WTC11 (cell line): ENCODE measurements around the gene ITGAX.

Experiments
- CREB1 ChIP-seq: sonication (generic); formaldehyde crosslinking; IDR thresholded peaks from 2 replicates; pipeline ENCODE4 v1.8.0; 2023; ENCODE audit warnings: mild to moderate bottlenecking, missing genetic modification reagents
- MAX ChIP-seq: sonication (generic); formaldehyde crosslinking; IDR thresholded peaks from 2 replicates; pipeline ENCODE4 v1.8.0; 2022; ENCODE audit warnings: mild to moderate bottlenecking, missing genetic modification reagents
- NR2C2 ChIP-seq: sonication (generic); formaldehyde crosslinking; IDR thresholded peaks from 2 replicates; pipeline ENCODE4 v1.8.0; 2022; ENCODE audit warnings: mild to moderate bottlenecking, missing genetic modification reagents
- PRDM15 ChIP-seq: sonication (generic); formaldehyde crosslinking; IDR thresholded peaks from 2 replicates; pipeline ENCODE4 v1.8.0; 2022; ENCODE audit warnings: missing genetic modification reagents
- TEAD4 ChIP-seq: sonication (generic); formaldehyde crosslinking; IDR thresholded peaks from 2 replicates; pipeline ENCODE4 v1.8.0; 2022; ENCODE audit warnings: mild to moderate bottlenecking, missing genetic modification reagents
- ZNF263 ChIP-seq: sonication (generic); formaldehyde crosslinking; IDR thresholded peaks from 2 replicates; pipeline ENCODE4 v1.8.1; 2022; ENCODE audit warnings: low read depth, mild to moderate bottlenecking, moderate library complexity, missing genetic modification reagents
- ZNF416 ChIP-seq: fragments of 250-450 bp; sonication (Bioruptor Pico); IDR thresholded peaks from 2 replicates; pipeline ENCODE4 v1.9.0; 2021; ENCODE audit warnings: mild to moderate bottlenecking, inconsistent platforms
- TF ChIP-seq, protein P1 (sequence below): fragments of 200-600 bp; IDR thresholded peaks from 2 replicates; pipeline ENCODE4 v1.8.0; 2022; ENCODE audit warnings: antibody characterized with exemption
- TF ChIP-seq, protein P2 (sequence below): sonication (generic); formaldehyde crosslinking; IDR thresholded peaks from 2 replicates; pipeline ENCODE4 v1.8.1; 2023; ENCODE audit warnings: mild to moderate bottlenecking, moderate library complexity, missing genetic modification reagents

GRCh38 chr16:31329671-31330552 is 25.1 kb upstream of the ITGAX start:
- TF ChIP-seq, protein P1, sequence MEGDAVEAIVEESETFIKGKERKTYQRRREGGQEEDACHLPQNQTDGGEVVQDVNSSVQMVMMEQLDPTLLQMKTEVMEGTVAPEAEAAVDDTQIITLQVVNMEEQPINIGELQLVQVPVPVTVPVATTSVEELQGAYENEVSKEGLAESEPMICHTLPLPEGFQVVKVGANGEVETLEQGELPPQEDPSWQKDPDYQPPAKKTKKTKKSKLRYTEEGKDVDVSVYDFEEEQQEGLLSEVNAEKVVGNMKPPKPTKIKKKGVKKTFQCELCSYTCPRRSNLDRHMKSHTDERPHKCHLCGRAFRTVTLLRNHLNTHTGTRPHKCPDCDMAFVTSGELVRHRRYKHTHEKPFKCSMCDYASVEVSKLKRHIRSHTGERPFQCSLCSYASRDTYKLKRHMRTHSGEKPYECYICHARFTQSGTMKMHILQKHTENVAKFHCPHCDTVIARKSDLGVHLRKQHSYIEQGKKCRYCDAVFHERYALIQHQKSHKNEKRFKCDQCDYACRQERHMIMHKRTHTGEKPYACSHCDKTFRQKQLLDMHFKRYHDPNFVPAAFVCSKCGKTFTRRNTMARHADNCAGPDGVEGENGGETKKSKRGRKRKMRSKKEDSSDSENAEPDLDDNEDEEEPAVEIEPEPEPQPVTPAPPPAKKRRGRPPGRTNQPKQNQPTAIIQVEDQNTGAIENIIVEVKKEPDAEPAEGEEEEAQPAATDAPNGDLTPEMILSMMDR, result no peak
- TF ChIP-seq ZNF416 (CRISPR knock-in tag) (no peak), PRDM15 (CRISPR knock-in tag) (no peak), TEAD4 (CRISPR knock-in tag) (no peak), MAX (no peak), CREB1 (CRISPR knock-in tag) (no peak), ZNF263 (CRISPR knock-in tag) (no peak), NR2C2 (CRISPR knock-in tag) (no peak)
- TF ChIP-seq, protein P2, sequence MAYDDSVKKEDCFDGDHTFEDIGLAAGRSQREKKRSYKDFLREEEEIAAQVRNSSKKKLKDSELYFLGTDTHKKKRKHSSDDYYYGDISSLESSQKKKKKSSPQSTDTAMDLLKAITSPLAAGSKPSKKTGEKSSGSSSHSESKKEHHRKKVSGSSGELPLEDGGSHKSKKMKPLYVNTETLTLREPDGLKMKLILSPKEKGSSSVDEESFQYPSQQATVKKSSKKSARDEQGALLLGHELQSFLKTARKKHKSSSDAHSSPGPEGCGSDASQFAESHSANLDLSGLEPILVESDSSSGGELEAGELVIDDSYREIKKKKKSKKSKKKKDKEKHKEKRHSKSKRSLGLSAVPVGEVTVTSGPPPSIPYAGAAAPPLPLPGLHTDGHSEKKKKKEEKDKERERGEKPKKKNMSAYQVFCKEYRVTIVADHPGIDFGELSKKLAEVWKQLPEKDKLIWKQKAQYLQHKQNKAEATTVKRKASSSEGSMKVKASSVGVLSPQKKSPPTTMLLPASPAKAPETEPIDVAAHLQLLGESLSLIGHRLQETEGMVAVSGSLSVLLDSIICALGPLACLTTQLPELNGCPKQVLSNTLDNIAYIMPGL, result no peak
